Vagina (tissue), 2 donors: Measurements from ENCODE around the gene DPP10.

ENCODE experiments used
- CTCF ChIP-seq, 3 experiments: fragments of 450-650 bp in 2 of 3; fragments of 200-600 bp in 1 of 3; sonication (generic) in 1 of 3; IDR thresholded peaks; one replicate each; pipeline ENCODE4 v1.5.1; 2017 to 2019; ENCODE audit warnings: antibody characterized with exemption in 3 of 3, mild to moderate bottlenecking in 2 of 3, moderate library complexity in 2 of 3
- POLR2A ChIP-seq, 2 donors: fragments of 450-650 bp; IDR thresholded peaks; one replicate each; pipeline ENCODE4 v1.6.1; 2017; ENCODE audit warnings: antibody characterized with exemption in 2 of 2, mild to moderate bottlenecking in 2 of 2, moderate library complexity in 2 of 2
- POLR2AphosphoS5 ChIP-seq, 2 donors: sonication (generic); formaldehyde crosslinking; IDR thresholded peaks; one replicate each; pipeline ENCODE4 v1.9.0; 2017; ENCODE audit warnings: antibody characterized with exemption in 2 of 2, mild to moderate bottlenecking in 2 of 2, low read depth in 1 of 2; ENCODE audit not compliant: insufficient read depth in 1 of 2

- TF ChIP-seq CTCF (IDR thresholded peaks at IDR 0.05) (no peak), POLR2AphosphoS5 (IDR thresholded peaks at IDR 0.05; ENCODE audit: insufficient read depth in 1 of 2, low read depth in 1 of 2) (no peak), POLR2A (IDR thresholded peaks at IDR 0.05) (no peak)
Measured at GRCh38 chr2:114472246-114472645, 29.8 kb downstream of the DPP10 start.
